ENCODE results near the gene PCF11. TPM values are rescaled to one million over a fixed set of nuclear protein-coding genes. Genes with fewer than 3 reads are reported as not detected.
A peak's percentile ranks its signal among the peaks of the same experiment; 100 is the strongest.

Gene PCF11
- total and polyA plus RNA-seq, 2 of the 4 experiments (the other 2 are of a cell fraction) = 19.2 to 26.7 TPM

DNA sequence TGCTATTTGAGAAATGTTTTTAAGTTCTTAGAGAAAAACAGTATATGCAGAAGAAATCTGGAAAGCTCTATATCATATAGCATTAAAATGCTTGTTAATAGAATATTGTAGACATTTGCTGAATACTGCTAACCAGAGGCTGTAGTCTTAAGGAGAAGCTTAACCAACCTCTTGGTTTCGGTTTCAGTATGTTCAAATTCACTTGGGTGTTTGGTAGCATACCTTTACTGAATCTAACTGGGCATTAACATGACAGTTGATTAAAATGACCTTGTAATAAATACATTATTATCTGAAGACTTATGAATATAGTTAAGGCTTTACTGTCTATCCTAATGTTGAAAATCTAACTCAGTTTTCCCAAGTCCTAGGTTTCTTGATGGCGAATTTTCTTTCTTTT lies 5.4 kb downstream of the PCF11 start:
- in situ Hi-C loops (cut with MboI; ENCODE audit: low sequenced_read_pairs) = loop anchor here (10.0 kb wide), 1 partner anchor 258 kb away; the partner anchor contains the start of genes DDIAS and PRCP
- Histone ChIP-seq H3K27ac (ENCODE audit: insufficient read depth, low read length) (no peak overlapping the region), H3K4ac (ENCODE audit: low read depth, low read length) (no peak overlapping the region), H2BK120ac (ENCODE audit: low read depth, low read length) (no peak overlapping the region), H3K14ac (replicated peaks; ENCODE audit: low read depth, low read length) (no peak overlapping the region), H4K8ac (ENCODE audit: low read depth in 2 of 2, low read length in 2 of 2) (no peak overlapping the region), H3K23ac (ENCODE audit: low read depth, low read length) (no peak overlapping the region), H3K9me3 (ENCODE audit: control insufficient read depth, insufficient read depth, low read length) (no peaks in the 10 kb centered on the region), H3K36me3 (ENCODE audit: control insufficient read depth, insufficient read depth, low read length) (peaks cover 20% of the 10 kb centered on the region), H4K5ac (ENCODE audit: low read depth, low read length) (no peak overlapping the region), H4K91ac (ENCODE audit: insufficient read depth, low read depth, low read length) (no peak overlapping the region), H3K79me1 (ENCODE audit: low read depth in 1 of 2, low read length in 2 of 2) (peaks cover 8 to 40% of the 10 kb centered on the region in 2 experiments; a peak in 3 of 4 replicates), H3K18ac (ENCODE audit: low read depth, low read length) (no peak overlapping the region), H3K4me1 (ENCODE audit: control insufficient read depth, insufficient read depth, low read length) (peaks cover 3% of the 10 kb centered on the region), H2AFZ (replicated peaks; ENCODE audit: low read length, poor library complexity) (no peak overlapping the region), H2AK9ac (replicated peaks; ENCODE audit: low read depth, low read length, poor library complexity) (no peak overlapping the region), H2BK20ac (ENCODE audit: low read depth, low read length) (no peak overlapping the region), H2BK5ac (ENCODE audit: low read depth, low read length, poor library complexity, severe bottlenecking) (no peak overlapping the region), H2AK5ac (ENCODE audit: low read depth, low read length) (no peak overlapping the region), H2BK15ac (ENCODE audit: low read depth, low read length) (no peak overlapping the region), H3K4me3 (ENCODE audit: insufficient read depth, low read depth, low read length) (no peak overlapping the region), H4K20me1 (ENCODE audit: insufficient read depth, low read length) (peaks cover 48% of the 10 kb centered on the region), H3K27me3 (ENCODE audit: control insufficient read depth, insufficient read depth, low read length) (no peaks in the 10 kb centered on the region), H3K9me1 (ENCODE audit: insufficient read depth, low read length) (peaks cover 6% of the 10 kb centered on the region; the same call in 1 of the 2 replicates), H3K4me2 (ENCODE audit: low read depth, low read length) (peak overlapping the region; percentile 75; the same call in 1 of the 2 replicates), H3K9ac (ENCODE audit: low read depth, low read length) (no peak overlapping the region), H3K56ac (ENCODE audit: extremely low read depth, insufficient read depth, low read length) (no peak overlapping the region)
- dilution Hi-C loops (cut with HindIII; ENCODE audit: low sequenced_read_pairs, unreplicated experiment) = loop anchor here (25.0 kb wide), 1 partner anchor 100 kb away; the partner anchor contains the start of gene RAB30
- TF ChIP-seq POLR2A (IDR thresholded peaks at IDR 0.05; ENCODE audit: low read depth, low read length) (no peak), CEBPB (IDR thresholded peaks at IDR 0.05; ENCODE audit: low read depth, low read length) (no peak), MXI1 (IDR thresholded peaks at IDR 0.05; ENCODE audit: borderline replicate concordance, low read depth, low read length) (no peak), MAFK (IDR thresholded peaks at IDR 0.05; ENCODE audit: low read depth, low read length) (no peak), RCOR1 (IDR thresholded peaks at IDR 0.05; ENCODE audit: insufficient replicate concordance, low read length) (no peak), RFX5 (IDR thresholded peaks at IDR 0.05; ENCODE audit: low read depth, low read length) (no peak), MAZ (IDR thresholded peaks at IDR 0.05; ENCODE audit: borderline replicate concordance, low read depth, low read length) (no peak), SMC3 (IDR thresholded peaks at IDR 0.05; ENCODE audit: low read depth, low read length) (no peak), NFE2L2 (IDR thresholded peaks at IDR 0.05; ENCODE audit: low read depth, low read length) (no peak), RAD21 (IDR thresholded peaks at IDR 0.05; ENCODE audit: low read length) (no peak)
- TF ChIP-seq, protein P1, sequence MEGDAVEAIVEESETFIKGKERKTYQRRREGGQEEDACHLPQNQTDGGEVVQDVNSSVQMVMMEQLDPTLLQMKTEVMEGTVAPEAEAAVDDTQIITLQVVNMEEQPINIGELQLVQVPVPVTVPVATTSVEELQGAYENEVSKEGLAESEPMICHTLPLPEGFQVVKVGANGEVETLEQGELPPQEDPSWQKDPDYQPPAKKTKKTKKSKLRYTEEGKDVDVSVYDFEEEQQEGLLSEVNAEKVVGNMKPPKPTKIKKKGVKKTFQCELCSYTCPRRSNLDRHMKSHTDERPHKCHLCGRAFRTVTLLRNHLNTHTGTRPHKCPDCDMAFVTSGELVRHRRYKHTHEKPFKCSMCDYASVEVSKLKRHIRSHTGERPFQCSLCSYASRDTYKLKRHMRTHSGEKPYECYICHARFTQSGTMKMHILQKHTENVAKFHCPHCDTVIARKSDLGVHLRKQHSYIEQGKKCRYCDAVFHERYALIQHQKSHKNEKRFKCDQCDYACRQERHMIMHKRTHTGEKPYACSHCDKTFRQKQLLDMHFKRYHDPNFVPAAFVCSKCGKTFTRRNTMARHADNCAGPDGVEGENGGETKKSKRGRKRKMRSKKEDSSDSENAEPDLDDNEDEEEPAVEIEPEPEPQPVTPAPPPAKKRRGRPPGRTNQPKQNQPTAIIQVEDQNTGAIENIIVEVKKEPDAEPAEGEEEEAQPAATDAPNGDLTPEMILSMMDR (conservative IDR thresholded peaks at IDR 0.05; ENCODE audit: low read depth, low read length) = no peak
- TF ChIP-seq, protein P2, sequence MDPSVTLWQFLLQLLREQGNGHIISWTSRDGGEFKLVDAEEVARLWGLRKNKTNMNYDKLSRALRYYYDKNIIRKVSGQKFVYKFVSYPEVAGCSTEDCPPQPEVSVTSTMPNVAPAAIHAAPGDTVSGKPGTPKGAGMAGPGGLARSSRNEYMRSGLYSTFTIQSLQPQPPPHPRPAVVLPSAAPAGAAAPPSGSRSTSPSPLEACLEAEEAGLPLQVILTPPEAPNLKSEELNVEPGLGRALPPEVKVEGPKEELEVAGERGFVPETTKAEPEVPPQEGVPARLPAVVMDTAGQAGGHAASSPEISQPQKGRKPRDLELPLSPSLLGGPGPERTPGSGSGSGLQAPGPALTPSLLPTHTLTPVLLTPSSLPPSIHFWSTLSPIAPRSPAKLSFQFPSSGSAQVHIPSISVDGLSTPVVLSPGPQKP (IDR thresholded peaks at IDR 0.05; ENCODE audit: borderline replicate concordance, low read depth, low read length) = no peak
- TF ChIP-seq, protein P3, sequence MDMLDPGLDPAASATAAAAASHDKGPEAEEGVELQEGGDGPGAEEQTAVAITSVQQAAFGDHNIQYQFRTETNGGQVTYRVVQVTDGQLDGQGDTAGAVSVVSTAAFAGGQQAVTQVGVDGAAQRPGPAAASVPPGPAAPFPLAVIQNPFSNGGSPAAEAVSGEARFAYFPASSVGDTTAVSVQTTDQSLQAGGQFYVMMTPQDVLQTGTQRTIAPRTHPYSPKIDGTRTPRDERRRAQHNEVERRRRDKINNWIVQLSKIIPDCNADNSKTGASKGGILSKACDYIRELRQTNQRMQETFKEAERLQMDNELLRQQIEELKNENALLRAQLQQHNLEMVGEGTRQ (IDR thresholded peaks at IDR 0.05; ENCODE audit: low read depth, low read length) = no peak
- DNase-seq (peak; percentile 16), ATAC-seq (ENCODE audit: low read depth) (no peak)
- no CpG with 5 or more reads among the region's 2 CpGs for WGBS, 2 experiments (ENCODE audit: extremely low coverage in 2 of 2, insufficient read length in 1 of 2)
- POLR2A ChIA-PET (ENCODE audit: unreplicated experiment) = no interaction called here
- intact Hi-C loops (cut with micrococcal nuclease) = no loop called here
- CTCF ChIA-PET = no interaction called here
- BruUV-seq (replicated peaks) = no TSS peak

Measured in IMR-90 (cell line).